ENCODE data around the gene DLK2. TPM values are rescaled to one million over a fixed set of nuclear protein-coding genes. Genes with fewer than 3 reads are reported as not detected.
A peak's percentile ranks its signal among the peaks of the same experiment; 100 is the strongest.

Gene DLK2
- total and polyA plus RNA-seq, 2 of the 13 experiments (the other 11 are each of a cell fraction or from before 2014, with no cell fraction given), result 1.2 to 3.8 TPM

- TF ChIP-seq CAMTA2 (CRISPR knock-in tag; IDR thresholded peaks at IDR 0.05; ENCODE audit: borderline replicate concordance) (no peak), HIC2 (CRISPR knock-in tag; IDR thresholded peaks at IDR 0.05; ENCODE audit: low read depth) (peak; percentile 46; the same call in 1 of the 2 replicates), GFI1 (CRISPR knock-in tag; IDR thresholded peaks at IDR 0.05; ENCODE audit: borderline replicate concordance) (peak; percentile 94), NR2F6 (IDR thresholded peaks at IDR 0.05) (peak; percentile 93), NR2F6 (CRISPR knock-in tag; IDR thresholded peaks at IDR 0.05) (peak; percentile 96), SNAI1 (CRISPR knock-in tag; IDR thresholded peaks at IDR 0.05; ENCODE audit: borderline replicate concordance) (no peak), CCAR2 (optimal IDR thresholded peaks at IDR 0.05; ENCODE audit: low read depth, low read length) (no peak), ATF4 (CRISPR knock-in tag; IDR thresholded peaks at IDR 0.05) (no peak), RERE (CRISPR knock-in tag; IDR thresholded peaks at IDR 0.05; ENCODE audit: low read depth) (peak; percentile 72; the same call in 1 of the 2 replicates), MTF1 (CRISPR knock-in tag; IDR thresholded peaks at IDR 0.05) (no peak), MXI1 (IDR thresholded peaks at IDR 0.05; ENCODE audit: borderline replicate concordance, low read depth, low read length) (peak; percentile 66; the same call in 1 of the 3 replicates), ZNF615 (CRISPR knock-in tag; IDR thresholded peaks at IDR 0.05; ENCODE audit: borderline replicate concordance) (no peak), ZFAT (CRISPR knock-in tag; conservative IDR thresholded peaks at IDR 0.05) (no peak), ZNF12 (CRISPR knock-in tag; IDR thresholded peaks at IDR 0.05) (no peak), POGZ (CRISPR knock-in tag; IDR thresholded peaks at IDR 0.05) (no peak; the same call in 1 of the 2 replicates), ZNF335 (CRISPR knock-in tag; IDR thresholded peaks at IDR 0.05) (peak; percentile 59; the same call in 1 of the 2 replicates), LRRFIP1 (CRISPR knock-in tag; conservative IDR thresholded peaks at IDR 0.05) (no peak), ZNF839 (CRISPR knock-in tag; IDR thresholded peaks at IDR 0.05; ENCODE audit: borderline replicate concordance) (no peak)
Measured at GRCh38 chr6:43436577-43437282, 18.6 kb downstream of the DLK2 start (continued).
